Renal pelvis (tissue), 4 donors: Measurements from ENCODE around the gene VAV2. TPM values are rescaled to one million over a fixed set of nuclear protein-coding genes. Genes with fewer than 3 reads are reported as not detected.
"Not testable (repeated sequence)": the region's sequence is repeated elsewhere in the genome, so short reads cannot be mapped to it uniquely, and the experiment has no call there.

Source experiments
- DNase-seq: peaks from one replicate; pipeline ENCODE4 v3.0.0-alpha.2; 2013
- polyA plus RNA-seq, 3 donors: library from polyadenylated mRNA; unstranded; fragments of 120-200 nt; gene quantifications; one replicate each; pipeline ENCODE4 v1.2.1, GENCODE V29; 2013; ENCODE audit not compliant: insufficient read length in 3 of 3

VAV2 gene
- polyA plus RNA-seq, 3 donors, result 36.6 to 55.8 (median 37.4) TPM

- no peak for DNase-seq
Measured at GRCh38 chr9:133942206-133942975, 49.7 kb downstream of the VAV2 start.

DNA sequence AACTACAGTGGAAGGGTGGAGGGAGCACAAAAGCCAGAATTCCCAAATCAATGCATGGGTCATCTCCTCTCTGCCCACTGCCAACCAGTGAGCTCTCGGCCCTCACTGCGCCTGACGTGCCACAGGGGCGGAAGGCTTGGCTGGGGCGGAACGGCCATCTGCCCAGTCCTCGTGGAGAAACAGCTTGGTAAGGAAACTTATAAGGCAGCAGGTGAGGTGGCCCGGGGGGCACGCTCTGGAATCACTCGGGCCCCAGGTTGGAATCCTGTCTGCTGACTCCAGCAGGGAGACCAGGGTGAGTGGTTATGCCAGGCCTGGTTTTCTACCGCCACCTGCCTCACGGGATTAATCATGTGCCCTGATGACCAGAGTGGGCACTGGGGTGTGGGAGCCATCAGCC is 52.3 kb downstream of the VAV2 start:
- DNase-seq, result no peak

DNA sequence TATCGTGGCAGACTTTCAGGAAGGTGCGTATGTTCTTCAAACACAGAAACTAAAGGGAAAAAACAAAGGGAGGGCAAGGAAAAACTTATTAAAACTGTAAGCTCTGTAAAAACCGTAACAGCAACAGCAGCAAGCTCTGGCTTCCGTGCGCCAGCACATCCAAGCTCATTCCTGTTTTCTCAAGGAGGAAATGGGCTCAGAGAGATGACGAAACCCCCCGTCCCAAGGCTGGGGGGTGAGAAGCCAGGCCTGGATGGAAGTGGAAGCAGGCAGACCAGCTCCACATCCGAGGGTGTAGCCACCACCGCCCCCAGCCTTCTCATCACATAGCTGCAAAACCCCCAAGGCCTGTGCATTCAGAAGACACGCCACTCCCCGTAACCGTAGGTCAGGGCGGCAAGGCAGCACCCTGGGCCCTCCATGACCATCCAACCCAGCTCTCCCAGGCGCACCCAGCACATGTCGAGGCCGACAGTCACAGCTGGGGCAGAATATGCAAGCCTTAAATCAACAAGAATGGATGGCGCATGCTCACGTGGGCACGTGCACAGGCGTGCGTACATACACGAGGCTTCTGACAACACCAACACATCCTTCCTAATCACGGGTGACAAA is 52.8 kb downstream of the VAV2 start:
- DNase-seq, result no peak

DNA sequence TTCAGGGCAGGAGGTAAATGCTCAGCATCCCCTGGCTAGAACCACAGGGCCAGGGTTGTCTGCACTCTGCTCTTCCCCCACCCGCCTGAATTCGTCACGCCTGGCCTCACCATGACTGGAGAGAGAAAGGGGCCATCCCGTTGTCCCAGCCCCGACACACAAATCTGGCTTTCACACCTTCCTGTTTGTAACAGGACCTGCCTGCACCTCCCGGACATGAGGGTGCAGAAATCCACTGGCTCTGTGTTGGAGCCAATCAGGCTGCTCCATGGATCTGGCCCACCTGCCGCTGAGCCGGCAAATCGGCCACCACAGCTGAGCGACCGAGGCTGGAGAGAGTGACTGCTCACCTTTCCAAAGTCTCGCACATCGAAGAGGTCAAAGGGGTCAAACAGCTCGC is 53.4 kb downstream of the VAV2 start:
- no peak for DNase-seq

- no peak for DNase-seq
Measured at GRCh38 chr9:133938086-133938485, 54.0 kb downstream of the VAV2 start.

DNA sequence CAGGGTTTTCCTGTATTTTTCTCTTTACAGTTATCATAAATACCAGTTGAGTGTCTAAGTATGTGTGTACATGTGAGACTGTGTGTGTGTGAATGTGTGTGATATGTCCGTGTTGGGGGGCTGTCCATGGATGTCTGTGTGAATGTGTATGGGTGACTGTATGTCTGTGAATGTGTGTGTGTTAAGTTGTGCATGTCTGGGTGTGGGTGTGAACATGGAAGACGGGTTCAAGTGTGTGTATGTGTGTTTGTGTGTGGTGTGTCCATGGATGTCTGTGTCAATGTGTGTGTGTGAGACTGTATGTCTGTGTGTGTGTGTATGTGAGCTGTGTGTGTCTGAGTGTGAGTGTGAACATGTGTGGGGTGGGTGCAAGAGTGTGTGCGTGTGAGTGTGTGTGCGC is 55.0 kb downstream of the VAV2 start:
- no peak for DNase-seq

GRCh38 chr9:133935328-133936005 is 56.7 kb downstream of the VAV2 start:
- no peak for DNase-seq

DNA sequence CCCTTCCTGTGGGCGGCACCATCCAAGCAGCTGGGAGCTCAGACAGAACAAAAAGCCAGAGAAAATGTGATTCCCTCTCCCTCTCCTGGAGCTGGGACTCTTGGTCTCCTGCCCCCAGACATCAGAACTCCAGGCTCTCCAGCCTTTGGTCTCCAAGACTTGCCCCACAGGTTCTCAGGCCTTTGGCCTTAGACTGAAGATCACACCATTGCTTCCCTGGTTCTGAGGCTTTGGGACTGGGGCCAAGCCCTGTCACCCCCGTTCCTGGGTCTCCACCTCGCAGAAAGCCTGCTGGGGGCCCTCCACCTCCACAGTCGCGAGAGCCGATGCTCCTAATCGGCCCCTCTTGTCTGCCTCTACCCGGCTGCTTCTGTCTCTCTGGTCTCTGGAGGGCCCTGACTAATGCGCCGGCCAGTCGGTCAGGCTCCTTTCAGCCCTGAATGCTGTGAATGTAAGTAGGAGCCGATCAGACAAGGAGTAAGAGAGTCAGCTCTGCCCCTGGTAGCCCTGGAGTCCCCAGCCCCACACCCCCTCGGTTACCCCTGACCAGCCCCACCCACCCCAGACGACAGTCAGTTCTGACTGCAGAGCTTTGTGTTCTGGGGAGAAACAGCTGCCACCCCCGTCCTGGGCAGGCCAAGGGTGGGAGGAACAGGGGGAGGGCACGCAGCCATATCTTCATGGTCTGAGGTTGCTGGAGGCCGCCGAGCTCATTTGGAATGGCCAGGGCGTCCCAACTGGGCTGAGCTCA is 57.5 kb downstream of the VAV2 start:
- DNase-seq, result no peak

DNA sequence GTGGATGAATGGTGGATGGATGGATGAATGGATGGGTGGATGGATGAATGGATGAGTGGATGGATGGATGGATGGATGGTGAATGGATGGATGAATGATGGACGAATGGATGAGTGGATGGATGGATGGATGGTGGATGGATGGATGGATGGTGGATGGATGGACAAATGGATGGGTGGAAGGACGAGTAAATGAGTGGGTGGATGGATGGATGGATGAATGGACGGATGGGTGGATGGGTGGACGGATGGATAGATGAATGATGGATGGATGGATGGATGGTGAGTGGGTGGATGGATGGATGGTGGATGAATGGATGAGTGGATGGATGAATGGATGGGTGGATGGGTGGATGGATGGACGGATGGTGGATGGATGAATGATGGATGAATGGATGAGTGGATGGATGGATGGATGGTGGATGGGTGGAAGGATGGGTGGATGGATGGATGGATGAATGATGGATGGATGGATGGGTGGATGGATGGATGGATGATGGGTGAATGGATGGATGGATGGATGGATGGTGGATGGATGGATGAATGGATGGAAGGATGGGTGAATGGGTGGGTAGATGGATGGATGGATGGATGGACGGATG is 58.6 kb downstream of the VAV2 start:
- no peak for DNase-seq

DNA sequence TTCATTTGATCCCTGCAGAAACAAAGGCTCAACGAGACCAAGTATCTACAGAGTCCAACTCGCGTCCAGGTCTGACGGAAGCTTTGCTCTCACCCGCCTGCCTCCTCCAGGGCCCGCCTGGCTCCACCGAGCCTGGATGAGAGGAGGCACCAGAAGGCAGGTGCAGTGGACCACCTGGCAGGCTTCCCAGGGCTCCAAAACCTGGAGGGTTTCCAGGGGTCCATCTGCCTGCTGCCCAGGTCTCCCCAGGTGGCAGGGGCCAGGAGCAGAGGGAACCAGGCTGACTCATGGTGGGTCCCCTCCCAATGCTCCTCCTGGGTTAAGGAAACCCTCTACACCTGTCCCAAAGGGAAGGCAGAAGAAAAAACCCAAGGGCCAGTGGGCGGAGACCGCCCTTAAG is 59.5 kb downstream of the VAV2 start:
- no peak for DNase-seq

DNA sequence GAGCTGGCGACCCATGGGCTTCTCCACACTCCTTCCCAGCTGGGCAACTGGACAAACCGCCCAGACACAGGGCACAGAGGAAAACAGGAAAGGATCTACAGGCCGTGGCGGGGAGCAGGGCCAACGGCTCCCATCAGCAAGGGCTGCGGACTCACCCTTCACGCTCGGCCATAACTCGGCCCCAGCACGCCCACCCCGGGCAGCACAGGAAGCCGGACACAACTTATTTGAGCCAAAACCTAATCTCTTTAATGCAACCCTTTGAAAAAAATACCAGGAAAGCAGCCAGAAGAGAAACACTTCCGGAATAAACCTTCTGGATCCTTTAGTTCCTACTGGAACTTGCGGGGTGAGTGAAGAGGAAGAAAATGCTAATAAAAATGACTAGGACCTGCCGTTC is 59.9 kb downstream of the VAV2 start:
- no peak for DNase-seq

DNA sequence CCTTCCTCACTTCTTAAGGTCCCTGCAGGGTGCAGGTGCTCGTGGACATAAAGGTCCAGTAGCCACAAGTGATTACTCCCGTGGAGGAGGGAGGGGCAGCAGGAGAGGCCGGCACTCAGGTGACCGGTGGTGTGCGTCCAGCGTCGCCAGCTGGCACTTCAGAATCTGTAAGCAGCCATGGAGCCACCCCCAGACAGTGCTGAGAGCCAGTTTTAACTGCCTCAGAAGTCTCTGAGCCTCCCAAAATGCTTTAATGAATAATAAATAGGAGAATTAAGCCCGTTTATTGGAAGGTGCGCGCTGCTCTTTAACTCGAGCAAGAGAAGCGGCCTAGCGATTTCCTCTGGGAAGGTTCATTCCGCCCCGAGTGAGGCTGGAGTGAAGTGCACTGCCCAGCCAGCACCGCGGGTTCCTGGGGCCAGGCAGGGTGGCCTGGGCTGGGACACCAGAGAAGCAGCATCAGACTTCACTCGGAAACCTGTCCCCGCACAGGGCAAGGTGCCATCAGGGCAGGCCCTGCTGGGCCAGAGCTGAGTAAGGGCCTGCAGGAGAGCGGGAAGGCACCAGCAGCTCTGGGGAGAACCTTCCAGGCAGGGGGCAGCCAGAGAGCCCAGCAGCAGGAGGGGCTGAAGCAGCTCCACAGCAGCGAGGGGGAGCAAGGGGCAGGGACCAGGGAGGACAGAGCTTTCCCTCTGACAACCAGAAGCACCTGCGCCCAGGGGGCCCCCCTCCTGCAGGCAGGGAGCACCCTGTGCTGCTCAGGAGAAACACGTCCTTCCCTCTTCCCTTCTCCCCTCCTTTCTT is 61.2 kb downstream of the VAV2 start:
- DNase-seq, result no peak

DNA sequence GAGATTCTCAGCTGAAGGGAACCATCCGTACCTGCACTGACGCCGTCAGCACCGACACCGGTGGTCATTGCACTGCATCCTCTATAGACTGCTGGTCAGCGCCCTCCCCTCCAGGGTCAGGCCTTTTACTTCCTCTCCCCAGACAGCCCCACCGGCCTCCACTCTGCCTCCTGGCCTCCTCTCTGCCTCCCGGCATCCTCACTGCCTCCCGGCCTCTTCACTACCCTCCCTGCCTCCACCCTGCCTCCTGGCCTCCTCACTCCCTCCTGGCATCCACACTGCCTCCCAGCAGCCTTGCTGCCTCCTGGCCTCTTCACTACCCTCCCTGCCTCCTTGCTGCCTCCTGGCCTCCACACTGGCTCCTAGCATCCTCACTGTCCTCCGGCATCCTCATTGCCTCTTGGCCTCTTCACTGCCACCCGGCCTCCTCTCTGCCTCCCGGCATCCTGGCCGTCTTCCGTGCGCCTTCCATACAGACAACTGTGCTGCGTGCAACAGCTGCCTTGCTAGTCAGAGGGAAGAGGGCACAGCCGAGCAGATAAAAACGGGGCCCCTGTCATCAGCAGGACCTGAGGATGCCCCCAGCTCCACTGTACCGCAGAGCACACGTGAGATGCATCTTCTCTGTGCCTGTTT is 62.0 kb downstream of the VAV2 start:
- DNase-seq, result no peak

GRCh38 chr9:133929599-133929998 is 62.5 kb downstream of the VAV2 start:
- DNase-seq, result no peak

- no peak for DNase-seq
Measured at GRCh38 chr9:133928248-133928764, 63.8 kb downstream of the VAV2 start.

DNA sequence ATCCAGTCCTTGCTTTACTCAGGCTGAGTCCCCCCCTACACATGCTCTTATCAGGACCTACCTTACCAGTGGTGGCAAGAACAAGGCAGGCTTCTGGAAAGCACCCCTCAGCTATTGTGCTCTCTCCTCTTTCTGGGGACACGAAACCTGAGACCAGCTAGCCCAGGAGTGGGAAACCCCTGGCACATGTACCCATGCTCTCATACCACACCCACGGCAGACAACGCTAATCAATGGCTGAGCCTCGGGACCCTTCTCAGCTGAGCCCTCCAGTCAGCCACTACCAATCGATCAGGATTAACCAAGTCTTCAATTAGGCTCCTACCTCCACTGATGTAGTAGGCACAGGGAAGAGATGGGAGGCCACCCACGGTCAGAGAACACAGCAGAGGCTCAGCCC is 65.1 kb downstream of the VAV2 start:
- DNase-seq, result no peak

- no peak for DNase-seq
Measured at GRCh38 chr9:133926165-133926856, 65.8 kb downstream of the VAV2 start.

GRCh38 chr9:133924453-133924852 is 67.7 kb downstream of the VAV2 start:
- no peak for DNase-seq

GRCh38 chr9:133923608-133924007 is 68.5 kb downstream of the VAV2 start:
- not testable (repeated sequence) for DNase-seq

DNA sequence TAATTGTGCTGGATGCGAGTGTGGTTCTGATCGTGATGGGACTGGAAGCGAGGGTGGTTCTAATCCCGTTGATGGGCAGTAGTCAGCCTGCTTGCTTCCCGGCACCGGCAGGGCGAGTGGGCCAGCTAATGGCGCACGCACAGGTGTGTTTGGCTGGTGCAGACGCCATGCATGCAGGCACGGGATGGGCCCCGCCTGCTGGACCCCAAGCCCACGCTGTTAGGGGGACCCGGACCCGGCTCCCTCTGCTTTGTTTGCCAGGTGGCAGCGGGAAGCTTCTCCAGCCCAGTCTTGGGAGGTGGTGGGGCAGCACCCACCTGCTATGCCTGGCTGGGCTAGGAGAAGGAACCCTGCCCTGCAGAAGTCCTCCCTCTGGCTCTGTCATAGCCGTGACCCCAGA is 70.3 kb downstream of the VAV2 start:
- no peak for DNase-seq
